GM12878 (cell line): ENCODE results near the gene N4BP2. TPM values are rescaled to one million over a fixed set of nuclear protein-coding genes. Genes with fewer than 3 reads are reported as not detected.

Experiments used
- ATF3 ChIP-seq: IDR thresholded peaks from 2 replicates; pipeline ENCODE4 v1.6.1; 2011; ENCODE audit warnings: low read depth, mild to moderate bottlenecking, low read length, moderate library complexity, borderline replicate concordance; ENCODE audit errors: extremely low read depth
- CBX5 ChIP-seq: sonication (generic); IDR thresholded peaks from 2 replicates; pipeline ENCODE4 v1.6.1; 2016; ENCODE audit warnings: low read depth, moderate library complexity, mild to moderate bottlenecking, inconsistent platforms
- EP300 ChIP-seq, 2 experiments: fragments of 150-350 bp in 1 of 2; IDR thresholded peaks; 2 replicates each; pipeline ENCODE4 v1.6.1; 2011 to 2012; ENCODE audit warnings: low read depth in 2 of 2, low read length in 2 of 2, borderline replicate concordance in 1 of 2, improper control_type of control experiment in 1 of 2, inconsistent platforms in 1 of 2; ENCODE audit not compliant: control insufficient read depth in 1 of 2
- MYB ChIP-seq: fragments of 150-350 bp; IDR thresholded peaks from 2 replicates; pipeline ENCODE4 v1.6.1; 2014; ENCODE audit warnings: mild to moderate bottlenecking, low read depth, low read length, borderline replicate concordance
- POU2F2 ChIP-seq: IDR thresholded peaks from 3 replicates; pipeline ENCODE4 v1.6.1; 2011; ENCODE audit warnings: low read depth, mild to moderate bottlenecking, low read length, borderline replicate concordance
- RAD51 ChIP-seq: fragments of 450-650 bp; IDR thresholded peaks from 2 replicates; pipeline ENCODE4 v1.6.1; 2016; ENCODE audit warnings: moderate library complexity, mild to moderate bottlenecking, inconsistent platforms
- RCOR1 ChIP-seq: conservative IDR thresholded peaks from 2 replicates; pipeline ENCODE4 v1.6.1; 2012; ENCODE audit warnings: low read depth, low read length, improper control_type of control experiment
- RELB ChIP-seq: fragments of 450-650 bp; IDR thresholded peaks from 2 replicates; pipeline ENCODE4 v1.6.1; 2017; ENCODE audit warnings: low read depth, mild to moderate bottlenecking, moderate library complexity
- SPI1 ChIP-seq: IDR thresholded peaks from 2 replicates; pipeline ENCODE4 v1.6.1; 2011; ENCODE audit warnings: low read depth, mild to moderate bottlenecking, low read length, moderate library complexity, borderline replicate concordance; ENCODE audit not compliant: insufficient read depth
- TCF7 ChIP-seq: IDR thresholded peaks from 2 replicates; pipeline ENCODE4 v1.6.1; 2014; ENCODE audit warnings: antibody characterized with exemption, borderline replicate concordance
- polyA plus RNA-seq, 11 experiments: library from polyadenylated mRNA; depleted of rRNA in 4 of 11; unstranded in 6 of 11; stranded (reverse) in 5 of 11; fragments of >200 nt; fragmentation: Nextera tagmentation in 4 of 11; fragmentation: Illumina TruSeq in 1 of 11; extraction: Ambion mirVana in 4 of 11; extraction: Trizol in 1 of 11; gene quantifications; 1 replicate in 1 of 11; 2 replicates in 10 of 11; pipeline versions ENCODE4 v1.2.1 to v1.2.3, GENCODE V29; 2011 to 2016; ENCODE audit warnings: inconsistent platforms in 2 of 11, missing spikeins in 2 of 11, low read depth in 1 of 11
- total RNA-seq, 4 experiments: library from RNA; depleted of rRNA in 3 of 4; stranded (reverse); fragments of >200 nt in 3 of 4; fragmentation: Illumina TruSeq in 1 of 4; extraction: Trizol in 1 of 4; gene quantifications; 2 replicates each; pipeline versions ENCODE4 v1.2.1 to v1.2.3, GENCODE V29; 2013 to 2021

N4BP2 gene
- total and polyA plus RNA-seq, 10 of the 15 experiments (the other 5 are each of a cell fraction or from before 2014, with no cell fraction given), result 2.3 to 18.7 (median 10.0) TPM

GRCh38 chr4:40132816-40133215 lies 76.2 kb downstream of the N4BP2 start (continued):
- TF ChIP-seq RELB (no peak), RAD51 (no peak), CBX5 (no peak), RCOR1 (no peak), EP300 (IDR thresholded peaks at IDR 0.05; ENCODE audit: borderline replicate concordance in 1 of 2, control insufficient read depth in 1 of 2, low read depth in 2 of 2, low read length in 2 of 2) (no peak), TCF7 (no peak), SPI1 (no peak), POU2F2 (no peak), MYB (no peak), ATF3 (no peak)
- TF ChIP-seq, all 136 proteins: peak for 0
